ENCODE data around the gene ULK2.
"Not testable (repeated sequence)": the region's sequence is repeated elsewhere in the genome, so short reads cannot be mapped to it uniquely, and the experiment has no call there.

The ULK2 gene

DNA sequence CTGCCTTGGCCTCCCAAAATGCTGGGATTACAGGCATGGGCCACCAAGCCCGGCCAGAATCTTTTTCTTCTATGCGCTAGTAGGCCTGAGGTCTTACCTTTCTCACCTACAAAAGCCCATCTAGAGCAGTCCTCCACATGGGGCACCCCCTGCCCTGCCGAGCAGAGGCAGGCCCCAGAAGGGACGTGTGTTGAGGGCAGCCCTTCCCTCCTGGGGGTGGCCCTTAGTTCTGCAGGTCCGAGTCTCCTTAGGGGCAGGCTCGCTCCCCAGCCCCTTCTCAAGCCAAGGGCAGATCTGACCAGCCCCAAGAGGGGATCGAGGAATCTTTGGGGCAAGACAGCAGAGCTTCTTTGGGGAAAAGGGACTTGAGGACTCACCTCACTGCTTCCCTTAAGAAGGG is 101.7 kb downstream of the ULK2 start:
- no peak for DNase-seq

- not testable (repeated sequence) for DNase-seq
Observed at GRCh38 chr17:19763991-19764390, 103.7 kb downstream of the ULK2 start.

- no peak for DNase-seq
Observed at GRCh38 chr17:19763416-19763815, 104.3 kb downstream of the ULK2 start.

GRCh38 chr17:19762515-19762961 is 105.2 kb downstream of the ULK2 start:
- peak; percentile 79 for DNase-seq

DNA sequence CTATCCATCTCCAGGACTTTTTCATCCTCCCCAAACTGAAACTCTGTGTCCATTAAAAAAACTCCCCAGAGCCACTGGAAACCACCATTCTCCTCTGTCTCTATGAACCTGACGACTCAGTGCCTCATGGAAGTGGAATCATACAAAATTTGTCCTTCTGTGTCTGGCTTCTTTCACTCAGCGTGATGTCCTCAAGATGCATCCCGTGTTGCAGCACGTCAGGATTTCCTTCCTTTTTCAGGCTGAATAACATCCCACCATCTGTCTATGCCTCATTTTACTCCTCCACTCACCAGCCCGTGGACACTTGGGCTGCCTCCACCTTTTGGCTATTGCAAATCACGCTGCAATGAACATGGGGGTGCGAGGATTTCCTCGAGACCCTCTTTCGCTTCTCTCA is 107.0 kb downstream of the ULK2 start:
- DNase-seq, result no peak

GRCh38 chr17:19759568-19760549 is 107.9 kb downstream of the ULK2 start:
- DNase-seq, result no peak

DNA sequence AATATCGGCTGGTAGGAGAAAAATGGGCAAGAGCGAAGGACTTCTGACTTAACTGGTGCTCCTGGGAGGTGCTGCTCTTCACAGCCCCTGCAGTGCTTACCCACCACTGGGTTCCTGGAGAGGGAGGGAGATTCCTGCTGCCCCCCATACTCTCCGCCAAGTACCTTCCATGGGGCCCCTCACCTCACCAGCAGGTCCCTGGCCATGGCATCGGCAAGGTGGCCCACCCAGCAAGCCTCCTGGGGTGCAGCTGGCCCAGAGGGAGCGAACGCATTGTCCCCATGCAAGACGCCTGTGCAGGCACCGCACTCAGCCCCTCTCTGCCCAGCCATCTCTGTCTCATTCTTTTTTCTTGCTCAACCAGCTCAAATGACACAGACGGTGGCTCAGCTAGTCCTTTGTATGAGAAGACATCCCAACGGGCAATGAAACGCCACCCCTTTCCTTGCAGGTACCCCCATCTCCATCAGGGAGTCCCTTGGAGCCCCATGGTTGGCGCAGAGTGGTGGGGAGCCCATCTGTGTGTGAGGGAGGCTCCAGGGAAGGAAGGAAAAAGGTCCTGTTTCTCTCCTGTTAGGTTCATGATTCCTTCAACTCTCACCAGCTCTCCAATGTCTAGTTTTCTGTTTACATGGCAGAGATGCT is 110.1 kb downstream of the ULK2 start:
- no peak for DNase-seq

- DNase-seq, result no peak
Observed at GRCh38 chr17:19756546-19756945, 111.2 kb downstream of the ULK2 start.

GRCh38 chr17:19755821-19756510 is 111.8 kb downstream of the ULK2 start:
- no peak for DNase-seq

DNA sequence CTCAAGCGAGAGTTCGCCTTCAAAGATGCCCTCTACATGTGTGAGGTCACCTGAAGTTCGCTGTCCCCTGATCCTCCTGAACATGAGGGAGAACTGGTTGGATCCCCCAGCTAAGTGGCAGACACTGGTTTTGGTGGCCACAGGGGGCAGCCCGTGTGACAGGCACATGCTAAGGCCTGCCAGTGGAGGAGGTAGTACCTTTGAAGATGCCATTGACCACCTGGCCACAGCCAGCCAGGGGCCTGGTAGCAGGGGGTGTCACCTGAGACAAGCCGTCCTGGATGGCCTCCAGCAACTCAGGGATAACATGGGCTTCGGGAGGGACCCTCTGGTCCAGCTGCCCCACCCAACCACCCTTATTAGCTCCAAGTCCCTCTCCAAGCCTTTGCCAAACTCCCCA is 112.3 kb downstream of the ULK2 start:
- no peak for DNase-seq

- peak; percentile 85 for DNase-seq
Observed at GRCh38 chr17:19753661-19754463, 113.9 kb downstream of the ULK2 start.

DNA sequence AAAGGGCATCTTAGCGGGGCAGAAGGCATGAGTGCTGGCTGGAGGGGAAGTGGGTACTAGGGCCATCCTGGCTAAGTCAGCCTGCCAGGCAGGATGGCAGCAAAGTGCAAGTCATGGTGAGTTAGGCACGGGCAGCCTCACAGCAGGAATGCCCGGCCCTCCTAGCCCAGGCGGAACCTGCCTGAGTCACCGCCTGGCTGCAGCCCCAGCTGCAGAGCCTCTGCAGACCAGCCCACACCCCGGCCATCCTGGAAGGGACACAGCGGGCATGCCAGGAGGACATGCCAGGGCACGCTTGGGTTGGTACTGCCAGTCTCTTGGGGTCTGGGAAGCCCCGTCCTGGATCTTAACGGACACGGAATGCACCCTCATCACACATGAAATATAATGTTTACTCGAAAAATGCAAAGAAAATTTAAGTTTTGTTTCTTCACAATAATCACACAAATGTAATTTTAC is 114.7 kb downstream of the ULK2 start:
- peak; percentile 92 for DNase-seq

DNA sequence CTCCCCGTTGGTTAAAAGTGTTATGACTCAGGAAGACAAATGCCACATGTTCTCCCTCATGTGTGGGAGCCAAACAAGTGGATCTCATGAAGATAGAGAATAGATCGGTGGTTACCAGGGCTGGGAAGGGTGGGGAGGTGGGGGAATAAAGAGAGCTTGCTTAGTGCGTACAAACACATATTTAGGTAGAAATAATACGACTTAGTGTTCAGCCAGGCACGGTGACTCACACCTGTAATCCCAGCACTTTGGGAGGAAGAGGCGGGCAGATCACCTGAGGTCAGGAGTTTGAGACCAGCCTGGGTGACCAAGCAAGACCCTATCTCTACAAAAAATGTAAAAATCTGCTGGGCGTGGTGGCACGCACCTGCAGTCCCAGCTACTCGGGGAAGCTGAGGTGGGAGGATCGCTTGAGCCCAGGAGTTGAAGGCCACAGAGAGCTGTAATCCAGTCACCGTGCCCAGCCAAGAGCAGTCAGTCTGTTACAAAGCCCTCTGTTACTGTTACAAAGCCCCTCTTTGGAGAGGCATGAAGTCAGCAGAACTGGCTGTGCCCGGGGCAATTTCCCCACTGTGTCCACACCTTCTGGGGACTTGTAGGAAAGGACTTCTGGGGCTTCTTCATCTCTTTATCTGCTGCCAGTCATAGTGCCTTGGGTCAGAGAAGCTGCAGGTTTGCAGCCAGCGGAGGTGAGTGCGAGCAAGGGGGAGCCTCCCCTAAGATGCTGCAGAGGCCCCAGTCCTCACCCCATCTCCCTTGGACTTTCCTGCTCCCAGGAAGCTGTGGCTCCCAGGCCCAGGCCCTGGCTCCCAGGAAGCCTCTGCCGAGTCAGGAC is 115.3 kb downstream of the ULK2 start:
- DNase-seq, result peak; percentile 15

DNA sequence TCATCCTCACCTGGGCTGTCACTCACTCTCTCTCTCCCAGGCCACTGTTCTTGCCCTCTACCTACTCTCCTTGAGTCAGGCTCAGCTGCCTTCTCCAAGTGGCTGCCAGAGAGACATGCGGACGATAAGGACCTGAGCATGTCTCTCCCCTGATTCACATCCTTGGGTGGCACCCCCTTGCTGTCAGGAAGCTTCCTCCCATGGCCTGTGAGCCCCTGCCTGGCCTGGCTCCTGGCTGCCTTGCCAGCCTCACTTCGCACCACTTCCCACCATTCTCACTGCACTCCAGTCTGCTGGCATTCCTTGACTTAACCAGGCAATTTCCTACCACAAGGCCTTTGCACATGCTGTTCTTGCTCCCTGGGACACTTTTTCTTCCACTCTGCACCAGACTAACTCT is 116.9 kb downstream of the ULK2 start:
- no peak for DNase-seq

- no peak for DNase-seq
Observed at GRCh38 chr17:19750020-19750572, 117.6 kb downstream of the ULK2 start.

GRCh38 chr17:19748807-19749193 is 118.9 kb downstream of the ULK2 start:
- no peak for DNase-seq

DNA sequence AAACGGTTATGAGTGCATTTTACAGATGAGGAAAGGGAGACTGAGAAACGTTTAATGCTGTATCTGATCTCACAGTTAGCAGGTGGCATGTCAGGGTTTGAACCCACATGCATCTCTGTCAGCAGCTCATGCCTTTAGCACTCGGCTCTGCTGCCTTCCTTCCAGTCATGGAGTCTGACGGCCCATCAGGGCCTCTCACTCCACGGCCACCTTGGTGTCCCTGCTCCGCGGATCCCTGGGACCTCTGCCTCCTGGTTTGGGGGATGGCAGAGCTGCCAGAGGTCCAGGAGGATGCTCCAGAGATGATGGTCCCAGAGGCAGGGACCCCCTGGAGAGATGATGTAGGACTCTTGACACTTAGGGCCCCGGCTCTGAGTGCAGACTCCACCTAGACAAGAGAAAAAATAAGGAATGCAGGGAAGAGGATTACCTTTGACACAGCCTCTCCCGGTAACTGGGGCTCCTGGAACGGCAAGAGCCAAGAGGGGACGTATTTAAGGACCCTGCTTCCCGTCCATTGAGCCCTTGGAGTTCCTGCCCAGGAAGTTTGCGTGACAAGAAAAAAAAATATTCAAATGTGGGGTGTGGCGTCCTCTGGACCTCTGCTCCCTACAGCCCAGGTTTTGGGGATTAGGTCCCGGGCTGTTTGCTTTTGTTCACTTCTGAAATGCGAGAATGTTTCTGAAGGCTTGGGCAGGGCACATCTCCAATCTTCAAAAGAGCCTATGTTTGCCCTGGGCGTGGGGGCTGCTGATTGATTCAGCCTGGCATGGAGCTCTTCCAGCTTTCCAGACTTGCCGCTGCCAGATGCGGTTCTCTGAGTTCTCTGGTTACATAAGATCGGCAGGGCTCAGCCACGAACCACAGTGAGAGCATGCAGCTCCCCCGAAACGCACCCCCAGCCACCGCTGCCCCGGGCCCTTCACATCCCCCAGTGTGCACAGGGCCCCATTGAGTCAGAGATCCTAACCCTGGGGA is 119.6 kb downstream of the ULK2 start, which contains the start of gene ALDH3A1:
TSS of gene ALDH3A1 (minus strand) at position 470 of the 978 bp plus-strand sequence. CDS start 3,169 bp downstream, outside the sequence.
- DNase-seq, result no peak

GRCh38 chr17:19747159-19747719 is 120.5 kb downstream of the ULK2 start:
- no peak for DNase-seq

- no peak for DNase-seq
Observed at GRCh38 chr17:19746517-19746916, 121.2 kb downstream of the ULK2 start.
